Loucy (cell line): Measurements from ENCODE around the gene DYNC2H1.
A peak's percentile ranks its signal among the peaks of the same experiment; 100 is the strongest.

Source experiments
- H2AFZ ChIP-seq: fragments of 200-600 bp; sonication (generic); 2 replicates; pipeline ENCODE4 v1.6.0; 2016; ENCODE audit warnings: antibody characterized with exemption, mild to moderate bottlenecking, low read length, moderate library complexity
- H3F3A ChIP-seq: fragments of 200-600 bp; 2 replicates; pipeline ENCODE4 v1.6.0; 2016; ENCODE audit warnings: antibody characterized with exemption, low read depth, mild to moderate bottlenecking
- H3K27me3 ChIP-seq: fragments of 200-600 bp; sonication (generic); 2 replicates; pipeline ENCODE4 v1.6.1; 2014; ENCODE audit warnings: low read length, mild to moderate bottlenecking; ENCODE audit not compliant: insufficient read depth, poor library complexity, severe bottlenecking
- H3K36me3 ChIP-seq: fragments of 200-600 bp; sonication (generic); 2 replicates; pipeline ENCODE4 v1.6.1; 2016; ENCODE audit warnings: low read length; ENCODE audit not compliant: insufficient read depth
- H3K4me1 ChIP-seq: fragments of 200-600 bp; sonication (generic); 2 replicates; pipeline ENCODE4 v1.5.1; 2014; ENCODE audit warnings: low read length, mild to moderate bottlenecking; ENCODE audit not compliant: insufficient read depth, poor library complexity, severe bottlenecking
- H3K4me2 ChIP-seq: fragments of 200-600 bp; sonication (generic); 2 replicates; pipeline ENCODE4 v1.6.0; 2014; ENCODE audit warnings: antibody characterized with exemption, low read length, low read depth, mild to moderate bottlenecking; ENCODE audit not compliant: poor library complexity, severe bottlenecking
- H3K4me3 ChIP-seq: fragments of 200-600 bp; sonication (generic); 2 replicates; pipeline ENCODE4 v1.5.1; 2014; ENCODE audit warnings: low read length, mild to moderate bottlenecking, mixed read lengths; ENCODE audit not compliant: poor library complexity, severe bottlenecking
- H3K79me2 ChIP-seq: fragments of 200-600 bp; sonication (generic); 2 replicates; pipeline ENCODE4 v1.6.1; 2014; ENCODE audit warnings: low read length; ENCODE audit not compliant: insufficient read depth
- H3K9ac ChIP-seq: fragments of 200-600 bp; sonication (generic); 2 replicates; pipeline ENCODE4 v1.6.0; 2014; ENCODE audit warnings: mild to moderate bottlenecking, low read depth, low read length, moderate library complexity; ENCODE audit not compliant: poor library complexity, severe bottlenecking
- H3K9me2 ChIP-seq: fragments of 200-600 bp; sonication (generic); replicated peaks from 2 replicates; pipeline ENCODE4 v1.6.1; 2016; ENCODE audit warnings: low read depth, low read length, mixed read lengths
- H3K9me3 ChIP-seq: fragments of 200-600 bp; sonication (generic); 2 replicates; pipeline ENCODE4 v1.6.1; 2014; ENCODE audit warnings: mild to moderate bottlenecking, antibody characterized with exemption, low read length, low read depth; ENCODE audit not compliant: insufficient read depth
- H4K20me1 ChIP-seq: fragments of 200-600 bp; sonication (generic); 2 replicates; pipeline ENCODE4 v1.6.0; 2014; ENCODE audit warnings: antibody characterized with exemption, low read length, mild to moderate bottlenecking; ENCODE audit not compliant: insufficient read depth, poor library complexity, severe bottlenecking
- CTCF ChIP-seq: fragments of 200-600 bp; sonication (generic); conservative IDR thresholded peaks from 2 replicates; pipeline ENCODE4 v1.5.1; 2014; ENCODE audit warnings: mild to moderate bottlenecking, antibody characterized with exemption, low read length
- EZH2phosphoT487 ChIP-seq: fragments of 200-600 bp; IDR thresholded peaks from 2 replicates; pipeline ENCODE4 v1.6.1; 2018; ENCODE audit warnings: antibody characterized with exemption, mild to moderate bottlenecking, moderate library complexity, borderline replicate concordance

Gene DYNC2H1

GRCh38 chr11:103380031-103380430 is 270.8 kb downstream of the DYNC2H1 start:
- Histone ChIP-seq H3K4me2 (no peak overlapping the region), H3F3A (no peaks in the 10 kb centered on the region), H3K27me3 (no peaks in the 10 kb centered on the region), H4K20me1 (no peaks in the 10 kb centered on the region), H3K36me3 (no peaks in the 10 kb centered on the region), H3K4me3 (no peak overlapping the region), H3K79me2 (no peaks in the 10 kb centered on the region), H3K9me2 (no peaks in the 10 kb centered on the region), H2AFZ (no peak overlapping the region), H3K9me3 (peaks cover 4% of the 10 kb centered on the region; the same call in 1 of the 2 replicates), H3K9ac (no peak overlapping the region), H3K4me1 (peaks cover 7% of the 10 kb centered on the region)
- TF ChIP-seq EZH2phosphoT487 (no peak), CTCF (no peak)

GRCh38 chr11:103384652-103385051 is 275.4 kb downstream of the DYNC2H1 start:
- peak overlapping the region; percentile 91 for H2AFZ ChIP-seq
- no peaks in the 10 kb centered on the region for H3K79me2 ChIP-seq
- H3K4me2 ChIP-seq: peak overlapping the region; percentile 58
- no peaks in the 10 kb centered on the region for H3K36me3 ChIP-seq
- no peak for TF ChIP-seq EZH2phosphoT487
- TF ChIP-seq CTCF: no peak
- H3F3A ChIP-seq: no peaks in the 10 kb centered on the region
- H3K9ac ChIP-seq: peak overlapping the region; percentile 35
- no peaks in the 10 kb centered on the region for H3K9me3 ChIP-seq
- no peaks in the 10 kb centered on the region for H3K27me3 ChIP-seq
- H3K4me3 ChIP-seq: peak overlapping the region; percentile 50
- no peaks in the 10 kb centered on the region for H3K9me2 ChIP-seq
- no peaks in the 10 kb centered on the region for H4K20me1 ChIP-seq
- H3K4me1 ChIP-seq: peaks cover 11% of the 10 kb centered on the region

- Histone ChIP-seq H3F3A (no peaks in the 10 kb centered on the region), H4K20me1 (no peaks in the 10 kb centered on the region), H3K36me3 (no peaks in the 10 kb centered on the region), H3K9me2 (no peaks in the 10 kb centered on the region), H3K79me2 (no peaks in the 10 kb centered on the region), H3K4me2 (no peak overlapping the region), H3K4me1 (no peaks in the 10 kb centered on the region), H2AFZ (no peak overlapping the region), H3K27me3 (no peaks in the 10 kb centered on the region), H3K4me3 (no peak overlapping the region), H3K9ac (no peak overlapping the region), H3K9me3 (no peaks in the 10 kb centered on the region)
- TF ChIP-seq CTCF: no peak
- TF ChIP-seq EZH2phosphoT487: no peak
Observed at GRCh38 chr11:103395612-103396011, 286.4 kb downstream of the DYNC2H1 start.
